GM18861 (cell line): Measurements from ENCODE around the gene KHNYN.
A peak's percentile ranks its signal among the peaks of the same experiment; 100 is the strongest.
"Not testable (repeated sequence)": the region's sequence is repeated elsewhere in the genome, so short reads cannot be mapped to it uniquely, and the experiment has no call there.

Experiments
- ATAC-seq: cut with Tn5 transposase; IDR thresholded peaks from one replicate; pipeline ENCODE4 v1.9.1; 2021; ENCODE audit not compliant: unreplicated experiment

The KHNYN gene

GRCh38 chr14:24465805-24466204, 36.1 kb downstream of the KHNYN start:
- no peak for ATAC-seq

GRCh38 chr14:24470450-24470849, 40.7 kb downstream of the KHNYN start:
- ATAC-seq = not testable (repeated sequence)

- no peak for ATAC-seq
Measured at GRCh38 chr14:24473211-24473610, 43.5 kb downstream of the KHNYN start.

- ATAC-seq = no peak
Measured at GRCh38 chr14:24475261-24475660, 45.5 kb downstream of the KHNYN start.

- ATAC-seq = not testable (repeated sequence)
Measured at GRCh38 chr14:24479999-24480398, 50.2 kb downstream of the KHNYN start.

GRCh38 chr14:24481622-24482324, 52.0 kb downstream of the KHNYN start:
- ATAC-seq = peak; percentile 77

GRCh38 chr14:24482699-24483303, 53.0 kb downstream of the KHNYN start:
- ATAC-seq = not testable (repeated sequence)

GRCh38 chr14:24483604-24484252, 54.0 kb downstream of the KHNYN start:
- no peak for ATAC-seq
